GM12878 (cell line): ENCODE data around the gene PHYKPL. TPM values are rescaled to one million over a fixed set of nuclear protein-coding genes. Genes with fewer than 3 reads are reported as not detected.

Experiments
- ASH2L ChIP-seq: fragments of 300-600, 200-600 bp; sonication (generic); IDR thresholded peaks from 2 replicates; pipeline ENCODE4 v1.6.1; 2017; ENCODE audit warnings: low read depth, mild to moderate bottlenecking, borderline replicate concordance
- BMI1 ChIP-seq: fragments of 450-650 bp; IDR thresholded peaks from 2 replicates; pipeline ENCODE4 v1.6.1; 2016; ENCODE audit warnings: mild to moderate bottlenecking, moderate library complexity, borderline replicate concordance
- CUX1 ChIP-seq: IDR thresholded peaks from 2 replicates; pipeline ENCODE4 v1.6.1; 2012; ENCODE audit warnings: improper control_type of control experiment, low read depth, low read length; ENCODE audit not compliant: insufficient replicate concordance
- EED ChIP-seq: sonication (generic); IDR thresholded peaks from 2 replicates; pipeline ENCODE4 v1.6.1; 2016; ENCODE audit warnings: antibody characterized with exemption, low read depth
- ELK1 ChIP-seq: IDR thresholded peaks from 2 replicates; pipeline ENCODE4 v1.6.1; 2012; ENCODE audit warnings: low read depth, low read length, improper control_type of control experiment
- GATAD2B ChIP-seq: fragments of 450-650 bp; conservative IDR thresholded peaks from 2 replicates; pipeline ENCODE4 v1.6.1; 2017; ENCODE audit warnings: low read depth, mild to moderate bottlenecking, moderate library complexity
- REST ChIP-seq: IDR thresholded peaks from 2 replicates; pipeline ENCODE4 v1.6.1; 2012; ENCODE audit warnings: mild to moderate bottlenecking, low read depth, low read length
- SIX5 ChIP-seq: IDR thresholded peaks from 2 replicates; pipeline ENCODE4 v1.6.1; 2011; ENCODE audit warnings: mild to moderate bottlenecking, low read depth, low read length, moderate library complexity; ENCODE audit not compliant: severe bottlenecking
- USF1 ChIP-seq: IDR thresholded peaks from 2 replicates; pipeline ENCODE4 v1.6.1; 2011; ENCODE audit warnings: borderline replicate concordance, low read depth, mild to moderate bottlenecking, moderate library complexity, mixed read lengths, low read length; ENCODE audit not compliant: insufficient read depth; ENCODE audit errors: extremely low read length
- ZNF207 ChIP-seq: fragments of 450-650 bp; IDR thresholded peaks from 2 replicates; pipeline ENCODE4 v1.6.1; 2014; ENCODE audit warnings: antibody characterized with exemption, mild to moderate bottlenecking, borderline replicate concordance
- polyA plus RNA-seq, 11 experiments: library from polyadenylated mRNA; depleted of rRNA in 4 of 11; unstranded in 6 of 11; stranded (reverse) in 5 of 11; fragments of >200 nt; fragmentation: Nextera tagmentation in 4 of 11; fragmentation: Illumina TruSeq in 1 of 11; extraction: Ambion mirVana in 4 of 11; extraction: Trizol in 1 of 11; gene quantifications; 1 replicate in 1 of 11; 2 replicates in 10 of 11; pipeline versions ENCODE4 v1.2.1 to v1.2.3, GENCODE V29; 2011 to 2016; ENCODE audit warnings: inconsistent platforms in 2 of 11, missing spikeins in 2 of 11, low read depth in 1 of 11
- total RNA-seq, 4 experiments: library from RNA; depleted of rRNA in 3 of 4; stranded (reverse); fragments of >200 nt in 3 of 4; fragmentation: Illumina TruSeq in 1 of 4; extraction: Trizol in 1 of 4; gene quantifications; 2 replicates each; pipeline versions ENCODE4 v1.2.1 to v1.2.3, GENCODE V29; 2013 to 2021

Gene PHYKPL
- total and polyA plus RNA-seq, 10 of the 15 experiments (the other 5 are each of a cell fraction or from before 2014, with no cell fraction given) = 4.5 to 53.9 (median 25.6) TPM

GRCh38 chr5:178234750-178235587, 2.4 kb upstream of the PHYKPL start (continued):
- no peak for TF ChIP-seq CUX1
- TF ChIP-seq EED = no peak
- no peak for TF ChIP-seq SIX5
- no peak for TF ChIP-seq ZNF207
- no peak for TF ChIP-seq GATAD2B
- no peak for TF ChIP-seq ELK1
- TF ChIP-seq ASH2L = no peak
- no peak for TF ChIP-seq BMI1
- no peak for TF ChIP-seq USF1
- TF ChIP-seq REST = no peak
